DMS153 (cell line): ENCODE measurements around the gene CRAMP1.
A peak's percentile ranks its signal among the peaks of the same experiment; 100 is the strongest.
"Not testable (repeated sequence)": the region's sequence is repeated elsewhere in the genome, so short reads cannot be mapped to it uniquely, and the experiment has no call there.

Source experiments
- DNase-seq: peaks from one replicate; lab custom pipeline; 2025; lab: John Stamatoyannopoulos, UW

The CRAMP1 gene

GRCh38 chr16:1713933-1714332, 101.8 kb downstream of the CRAMP1 start:
- no peak for DNase-seq

GRCh38 chr16:1715220-1715619, 103.1 kb downstream of the CRAMP1 start:
- no peak for DNase-seq

- DNase-seq, result not testable (repeated sequence)
These were observed 106.1 kb downstream of the CRAMP1 start for GRCh38 chr16:1718236-1718635.

- DNase-seq, result peak; percentile 33
These were observed 107.5 kb downstream of the CRAMP1 start for GRCh38 chr16:1719559-1720229.

- no peak for DNase-seq
These were observed 109.2 kb downstream of the CRAMP1 start for GRCh38 chr16:1721372-1721771.

- no peak for DNase-seq
These were observed 111.4 kb downstream of the CRAMP1 start for GRCh38 chr16:1723450-1724147.

GRCh38 chr16:1724491-1724890, 112.3 kb downstream of the CRAMP1 start:
- DNase-seq, result no peak

- no peak for DNase-seq
These were observed 114.7 kb downstream of the CRAMP1 start for GRCh38 chr16:1726661-1727502.
